SK-N-SH (cell line): ENCODE results near the gene ERCC5.

Experiments
- FOXJ3 ChIP-seq: sonication (generic); formaldehyde crosslinking; IDR thresholded peaks from 2 replicates; pipeline ENCODE4 v1.5.1; 2020; ENCODE audit warnings: mild to moderate bottlenecking, missing genetic modification reagents
- TF ChIP-seq, protein P1 (sequence below): fragments of 200-600 bp; sonication (generic); IDR thresholded peaks from 2 replicates; pipeline ENCODE4 v1.6.1; 2017; ENCODE audit warnings: antibody characterized with exemption, mild to moderate bottlenecking, moderate library complexity
- TF ChIP-seq, protein P2 (sequence below): IDR thresholded peaks from 2 replicates; pipeline ENCODE4 v1.6.1; 2012; ENCODE audit warnings: mild to moderate bottlenecking, low read depth, low read length, moderate library complexity

DNA sequence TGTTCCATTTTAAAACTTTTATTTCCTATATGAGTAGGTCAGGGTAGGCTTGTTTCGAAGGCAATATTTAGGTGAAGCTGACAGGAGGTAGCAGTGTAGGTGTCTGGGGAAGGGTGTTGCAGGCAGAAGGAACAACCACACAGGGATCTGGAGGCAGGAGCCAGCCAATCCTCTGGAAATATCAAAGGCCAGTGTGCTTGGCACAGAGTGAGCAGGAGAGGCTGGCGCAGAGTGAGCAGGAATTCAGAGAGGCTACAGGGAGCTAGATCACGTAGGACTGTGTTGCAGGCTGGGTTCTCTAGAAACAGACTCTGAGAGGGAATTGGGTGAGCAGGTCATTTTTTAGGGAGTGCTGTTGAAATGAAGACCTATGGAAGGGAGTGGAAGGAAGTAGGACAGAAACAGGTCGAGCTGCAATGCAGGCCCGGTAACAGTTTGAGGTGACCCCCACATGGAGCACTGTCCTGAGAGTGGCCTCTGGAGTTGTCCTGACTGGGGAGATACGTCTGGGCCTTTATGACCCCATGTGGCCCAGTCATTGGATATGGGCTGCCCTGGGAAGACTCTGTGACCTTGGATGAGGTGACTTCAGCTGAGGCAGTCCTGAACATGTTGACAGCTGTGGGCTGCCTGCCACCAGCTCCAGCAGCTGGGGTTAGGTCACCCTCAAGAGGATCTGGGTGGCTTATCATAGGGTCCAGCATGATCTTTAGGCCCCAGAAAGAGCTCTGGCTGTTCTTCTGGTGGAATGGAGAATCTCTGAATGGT is 51.7 kb downstream of the ERCC5 start:
- TF ChIP-seq, protein P1, sequence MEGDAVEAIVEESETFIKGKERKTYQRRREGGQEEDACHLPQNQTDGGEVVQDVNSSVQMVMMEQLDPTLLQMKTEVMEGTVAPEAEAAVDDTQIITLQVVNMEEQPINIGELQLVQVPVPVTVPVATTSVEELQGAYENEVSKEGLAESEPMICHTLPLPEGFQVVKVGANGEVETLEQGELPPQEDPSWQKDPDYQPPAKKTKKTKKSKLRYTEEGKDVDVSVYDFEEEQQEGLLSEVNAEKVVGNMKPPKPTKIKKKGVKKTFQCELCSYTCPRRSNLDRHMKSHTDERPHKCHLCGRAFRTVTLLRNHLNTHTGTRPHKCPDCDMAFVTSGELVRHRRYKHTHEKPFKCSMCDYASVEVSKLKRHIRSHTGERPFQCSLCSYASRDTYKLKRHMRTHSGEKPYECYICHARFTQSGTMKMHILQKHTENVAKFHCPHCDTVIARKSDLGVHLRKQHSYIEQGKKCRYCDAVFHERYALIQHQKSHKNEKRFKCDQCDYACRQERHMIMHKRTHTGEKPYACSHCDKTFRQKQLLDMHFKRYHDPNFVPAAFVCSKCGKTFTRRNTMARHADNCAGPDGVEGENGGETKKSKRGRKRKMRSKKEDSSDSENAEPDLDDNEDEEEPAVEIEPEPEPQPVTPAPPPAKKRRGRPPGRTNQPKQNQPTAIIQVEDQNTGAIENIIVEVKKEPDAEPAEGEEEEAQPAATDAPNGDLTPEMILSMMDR: no peak
- TF ChIP-seq FOXJ3 (CRISPR knock-in tag): no peak
- TF ChIP-seq, protein P2, sequence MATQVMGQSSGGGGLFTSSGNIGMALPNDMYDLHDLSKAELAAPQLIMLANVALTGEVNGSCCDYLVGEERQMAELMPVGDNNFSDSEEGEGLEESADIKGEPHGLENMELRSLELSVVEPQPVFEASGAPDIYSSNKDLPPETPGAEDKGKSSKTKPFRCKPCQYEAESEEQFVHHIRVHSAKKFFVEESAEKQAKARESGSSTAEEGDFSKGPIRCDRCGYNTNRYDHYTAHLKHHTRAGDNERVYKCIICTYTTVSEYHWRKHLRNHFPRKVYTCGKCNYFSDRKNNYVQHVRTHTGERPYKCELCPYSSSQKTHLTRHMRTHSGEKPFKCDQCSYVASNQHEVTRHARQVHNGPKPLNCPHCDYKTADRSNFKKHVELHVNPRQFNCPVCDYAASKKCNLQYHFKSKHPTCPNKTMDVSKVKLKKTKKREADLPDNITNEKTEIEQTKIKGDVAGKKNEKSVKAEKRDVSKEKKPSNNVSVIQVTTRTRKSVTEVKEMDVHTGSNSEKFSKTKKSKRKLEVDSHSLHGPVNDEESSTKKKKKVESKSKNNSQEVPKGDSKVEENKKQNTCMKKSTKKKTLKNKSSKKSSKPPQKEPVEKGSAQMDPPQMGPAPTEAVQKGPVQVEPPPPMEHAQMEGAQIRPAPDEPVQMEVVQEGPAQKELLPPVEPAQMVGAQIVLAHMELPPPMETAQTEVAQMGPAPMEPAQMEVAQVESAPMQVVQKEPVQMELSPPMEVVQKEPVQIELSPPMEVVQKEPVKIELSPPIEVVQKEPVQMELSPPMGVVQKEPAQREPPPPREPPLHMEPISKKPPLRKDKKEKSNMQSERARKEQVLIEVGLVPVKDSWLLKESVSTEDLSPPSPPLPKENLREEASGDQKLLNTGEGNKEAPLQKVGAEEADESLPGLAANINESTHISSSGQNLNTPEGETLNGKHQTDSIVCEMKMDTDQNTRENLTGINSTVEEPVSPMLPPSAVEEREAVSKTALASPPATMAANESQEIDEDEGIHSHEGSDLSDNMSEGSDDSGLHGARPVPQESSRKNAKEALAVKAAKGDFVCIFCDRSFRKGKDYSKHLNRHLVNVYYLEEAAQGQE: no peak
